Endothelial cell (in vitro differentiated cells): Measurements from ENCODE around the gene DMXL2. TPM values are rescaled to one million over a fixed set of nuclear protein-coding genes. Genes with fewer than 3 reads are reported as not detected.
"Not testable (repeated sequence)": the region's sequence is repeated elsewhere in the genome, so short reads cannot be mapped to it uniquely, and the experiment has no call there.

Experiments used
- DNase-seq: peaks from one replicate; pipeline ENCODE4 v3.0.0; 2021; ENCODE audit warnings: low spot score
- H3K27ac Mint-ChIP-seq: one replicate; pipeline ENCODE4 v1.8.0; 2021; ENCODE audit warnings: mixed read lengths, inconsistent platforms; ENCODE audit not compliant: unreplicated experiment
- H3K27me3 Mint-ChIP-seq: one replicate; pipeline ENCODE4 v1.8.0; 2021; ENCODE audit warnings: mild to moderate bottlenecking, moderate library complexity, mixed read lengths, inconsistent platforms; ENCODE audit not compliant: unreplicated experiment
- H3K36me3 Mint-ChIP-seq: one replicate; pipeline ENCODE4 v1.8.0; 2021; ENCODE audit warnings: mild to moderate bottlenecking, low read depth, mixed read lengths, inconsistent platforms; ENCODE audit not compliant: unreplicated experiment
- H3K4me1 Mint-ChIP-seq: one replicate; pipeline ENCODE4 v1.8.0; 2021; ENCODE audit warnings: mild to moderate bottlenecking, mixed read lengths, inconsistent platforms; ENCODE audit not compliant: unreplicated experiment
- H3K4me3 Mint-ChIP-seq: one replicate; pipeline ENCODE4 v1.8.0; 2021; ENCODE audit warnings: mild to moderate bottlenecking, mixed read lengths, inconsistent platforms; ENCODE audit not compliant: unreplicated experiment
- H3K9me3 Mint-ChIP-seq: one replicate; pipeline ENCODE4 v1.8.0; 2021; ENCODE audit warnings: mixed read lengths, inconsistent platforms; ENCODE audit not compliant: unreplicated experiment
- CTCF ChIP-seq: fragments of 200-600 bp; sonication (generic); IDR thresholded peaks from one replicate; pipeline ENCODE4 v1.5.0; 2021; ENCODE audit warnings: antibody characterized with exemption; ENCODE audit not compliant: unreplicated experiment
- total RNA-seq: library from RNA; stranded (reverse); fragmentation: NEBNext Ultra II Directional; extraction: Animal tissue kit (Norgen Biotek cat#: 25700); gene quantifications from one replicate; pipeline ENCODE4 v1.2.1, GENCODE V29; 2021; ENCODE audit not compliant: unreplicated experiment

Gene DMXL2
- total RNA-seq, 1 donor from 2014 or later: 33.1 TPM

- peaks cover 4% of the 10 kb centered on the region for H3K4me1 Mint-ChIP-seq
- no peak overlapping the region for H3K4me3 Mint-ChIP-seq
- H3K27ac Mint-ChIP-seq: no peak overlapping the region
- no peaks in the 10 kb centered on the region for H3K9me3 Mint-ChIP-seq
- DNase-seq: no peak
- H3K27me3 Mint-ChIP-seq: no peaks in the 10 kb centered on the region
- TF ChIP-seq CTCF: no peak
- no peaks in the 10 kb centered on the region for H3K36me3 Mint-ChIP-seq
Observed at GRCh38 chr15:51667478-51667877, 44.9 kb upstream of the DMXL2 start.

- H3K9me3 Mint-ChIP-seq: no peaks in the 10 kb centered on the region
- no peaks in the 10 kb centered on the region for H3K27me3 Mint-ChIP-seq
- no peak for DNase-seq
- no peak overlapping the region for H3K27ac Mint-ChIP-seq
- no peaks in the 10 kb centered on the region for H3K36me3 Mint-ChIP-seq
- no peaks in the 10 kb centered on the region for H3K4me1 Mint-ChIP-seq
- TF ChIP-seq CTCF: no peak
- H3K4me3 Mint-ChIP-seq: no peak overlapping the region
Observed at GRCh38 chr15:51661072-51661471, 38.5 kb upstream of the DMXL2 start.

GRCh38 chr15:51658664-51659063 lies 36.1 kb upstream of the DMXL2 start:
- Mint-ChIP-seq H3K9me3 (no peaks in the 10 kb centered on the region), H3K4me1 (no peaks in the 10 kb centered on the region)
- no peak for DNase-seq

GRCh38 chr15:51655401-51656057 lies 33.0 kb upstream of the DMXL2 start:
- not testable (repeated sequence) for H3K9me3 Mint-ChIP-seq, H3K36me3 Mint-ChIP-seq, H3K27ac Mint-ChIP-seq, H3K27me3 Mint-ChIP-seq, H3K4me1 Mint-ChIP-seq, DNase-seq, H3K4me3 Mint-ChIP-seq

More at GRCh38 chr15:51658664-51659063, 36.1 kb upstream of the DMXL2 start:
- H3K27me3 Mint-ChIP-seq: no peaks in the 10 kb centered on the region
- H3K36me3 Mint-ChIP-seq: no peaks in the 10 kb centered on the region
- no peak for TF ChIP-seq CTCF
- H3K27ac Mint-ChIP-seq: no peak overlapping the region
- H3K4me3 Mint-ChIP-seq: no peak overlapping the region

- TF ChIP-seq CTCF: no peak
- Mint-ChIP-seq H3K27me3 (peaks cover 2% of the 10 kb centered on the region), H3K27ac (no peak overlapping the region), H3K4me3 (no peak overlapping the region), H3K36me3 (no peaks in the 10 kb centered on the region), H3K9me3 (no peaks in the 10 kb centered on the region), H3K4me1 (peaks cover 3% of the 10 kb centered on the region)
- DNase-seq: no peak
Observed at GRCh38 chr15:51652084-51652668, 29.6 kb upstream of the DMXL2 start.
